Stomach smooth muscle (tissue), 2 donors: Measurements from ENCODE around the gene GATAD2A.

ENCODE experiments used
- H3K27ac ChIP-seq: one replicate; pipeline ENCODE4 v1.7.0; 2013; ENCODE audit warnings: mild to moderate bottlenecking, low read length, inconsistent platforms
- H3K27me3 ChIP-seq, 2 donors: one replicate each; pipeline ENCODE4 v1.7.0; 2013; ENCODE audit warnings: low read length in 2 of 2; ENCODE audit not compliant: insufficient read depth in 2 of 2, control insufficient read depth in 1 of 2
- H3K36me3 ChIP-seq, 2 donors: one replicate each; pipeline ENCODE4 v1.7.0; 2013; ENCODE audit warnings: low read length in 2 of 2; ENCODE audit not compliant: control insufficient read depth in 2 of 2, insufficient read depth in 2 of 2
- H3K4me1 ChIP-seq: one replicate; pipeline ENCODE4 v1.7.0; 2013; ENCODE audit warnings: low read length; ENCODE audit not compliant: control insufficient read depth, insufficient read depth
- H3K4me3 ChIP-seq, 2 donors: one replicate each; pipeline ENCODE4 v1.7.0; 2013; ENCODE audit warnings: low read length in 2 of 2
- H3K9ac ChIP-seq, 2 donors: one replicate each; pipeline ENCODE4 v1.7.0; 2013; ENCODE audit warnings: low read length in 2 of 2, mild to moderate bottlenecking in 1 of 2
- H3K9me3 ChIP-seq, 2 donors: one replicate each; pipeline ENCODE4 v1.7.0; 2013; ENCODE audit warnings: low read length in 2 of 2; ENCODE audit not compliant: control insufficient read depth in 2 of 2
- donor health status: healthy.
- donor health status: Pancreatic carcinoma.

Gene GATAD2A

DNA sequence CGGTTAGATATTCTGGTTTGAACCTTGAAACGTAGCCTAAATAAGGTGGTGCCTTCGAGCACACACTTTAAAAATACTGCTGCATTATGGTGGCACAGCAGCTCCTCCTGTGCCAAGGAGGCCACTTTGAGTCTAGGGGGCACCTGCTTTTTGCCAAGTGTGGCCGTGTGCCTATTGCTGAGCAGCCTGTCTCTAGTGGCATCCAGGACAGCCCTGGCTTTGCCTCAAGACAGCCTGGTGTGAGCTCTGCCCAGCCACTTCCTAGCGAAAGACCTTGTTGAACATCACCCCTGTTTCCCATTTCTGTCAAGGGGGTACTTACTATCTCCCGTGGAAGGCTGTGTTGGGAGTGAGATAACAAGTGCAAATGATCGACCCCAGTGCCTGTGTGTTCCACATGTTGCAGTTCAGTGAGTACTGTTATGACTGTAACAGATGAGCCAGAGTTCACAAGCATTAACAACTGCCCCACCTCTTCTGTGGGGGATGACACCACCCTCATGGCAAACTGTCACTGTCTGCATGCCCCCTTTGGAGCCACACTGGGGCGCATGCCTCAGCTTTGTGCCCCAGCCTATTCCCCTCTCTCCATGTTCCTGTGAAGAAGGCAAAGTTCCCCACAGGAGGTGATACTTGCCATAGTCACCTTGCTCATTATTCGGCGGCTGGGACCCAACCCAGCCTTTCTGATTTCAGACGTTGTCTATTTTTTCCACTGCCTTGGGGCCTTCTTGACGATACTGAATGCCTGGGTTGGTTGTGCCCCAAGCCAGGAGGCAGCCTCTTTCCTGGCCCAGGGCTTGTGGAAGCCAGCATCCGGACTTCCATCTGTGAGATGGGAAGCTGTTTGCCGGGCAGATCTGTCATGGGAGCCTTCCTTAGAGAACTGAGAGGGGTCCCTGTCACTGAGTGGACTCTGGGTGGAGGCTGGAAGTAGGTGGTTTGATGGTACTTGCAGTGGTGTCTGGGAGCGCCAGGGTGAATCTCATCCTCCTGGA, 5.4 kb downstream of the GATAD2A start:
- no peak overlapping the region for H3K4me3 ChIP-seq
- no peak overlapping the region for H3K9ac ChIP-seq
- no peaks in the 10 kb centered on the region for H3K36me3 ChIP-seq
- no peaks in the 10 kb centered on the region for H3K27me3 ChIP-seq
- no peaks in the 10 kb centered on the region for H3K9me3 ChIP-seq
- no peak overlapping the region for H3K27ac ChIP-seq
- peaks cover 29% of the 10 kb centered on the region for H3K4me1 ChIP-seq

DNA sequence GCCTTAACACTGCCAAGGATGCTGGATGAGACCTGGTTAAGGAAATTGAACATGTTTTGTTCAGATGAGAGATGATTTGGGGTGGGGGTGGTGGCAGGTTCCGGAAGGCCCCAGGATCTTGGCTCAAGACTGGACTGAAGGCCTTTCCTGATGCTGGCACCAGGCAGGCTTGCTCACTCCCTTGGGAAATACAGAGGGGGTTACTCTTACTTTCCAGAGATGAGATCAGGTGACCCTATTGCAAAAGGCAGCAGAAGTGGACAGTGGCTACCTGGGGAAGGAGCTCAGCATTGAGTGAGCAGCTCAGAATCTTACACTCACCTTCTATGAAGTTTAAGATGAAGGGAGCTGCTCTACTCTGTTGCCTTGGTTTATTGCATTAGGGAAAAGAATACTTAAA, 10.8 kb downstream of the GATAD2A start:
- H3K4me1 ChIP-seq, result peaks cover 17% of the 10 kb centered on the region
- H3K27me3 ChIP-seq, result no peaks in the 10 kb centered on the region
- no peaks in the 10 kb centered on the region for H3K36me3 ChIP-seq
- no peak overlapping the region for H3K9ac ChIP-seq
- no peak overlapping the region for H3K4me3 ChIP-seq
- H3K9me3 ChIP-seq, result no peaks in the 10 kb centered on the region
- H3K27ac ChIP-seq, result no peak overlapping the region

DNA sequence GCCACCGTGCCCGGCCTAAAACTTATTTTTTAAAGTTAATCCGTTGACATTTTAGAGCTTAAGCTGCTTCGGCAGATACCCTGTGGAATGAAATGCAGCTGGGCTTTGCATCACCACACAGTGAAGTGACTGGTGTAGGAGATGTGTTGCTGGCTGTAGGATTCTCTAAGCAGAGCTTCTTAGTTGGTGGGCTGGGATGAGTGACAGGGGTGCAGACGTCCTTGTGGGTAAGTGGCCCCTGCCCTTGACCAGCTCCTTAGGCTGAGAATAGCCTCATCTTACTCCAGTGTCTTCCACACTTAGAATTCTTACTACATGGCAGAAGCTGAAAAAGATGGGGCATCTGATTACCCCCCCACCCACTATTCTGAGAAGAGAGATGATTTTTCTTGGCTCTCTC, 11.6 kb downstream of the GATAD2A start:
- Histone ChIP-seq H3K4me1 (peaks cover 17% of the 10 kb centered on the region), H3K4me3 (no peak overlapping the region), H3K36me3 (no peaks in the 10 kb centered on the region), H3K27me3 (no peaks in the 10 kb centered on the region), H3K9ac (no peak overlapping the region), H3K9me3 (no peaks in the 10 kb centered on the region), H3K27ac (no peak overlapping the region)

DNA sequence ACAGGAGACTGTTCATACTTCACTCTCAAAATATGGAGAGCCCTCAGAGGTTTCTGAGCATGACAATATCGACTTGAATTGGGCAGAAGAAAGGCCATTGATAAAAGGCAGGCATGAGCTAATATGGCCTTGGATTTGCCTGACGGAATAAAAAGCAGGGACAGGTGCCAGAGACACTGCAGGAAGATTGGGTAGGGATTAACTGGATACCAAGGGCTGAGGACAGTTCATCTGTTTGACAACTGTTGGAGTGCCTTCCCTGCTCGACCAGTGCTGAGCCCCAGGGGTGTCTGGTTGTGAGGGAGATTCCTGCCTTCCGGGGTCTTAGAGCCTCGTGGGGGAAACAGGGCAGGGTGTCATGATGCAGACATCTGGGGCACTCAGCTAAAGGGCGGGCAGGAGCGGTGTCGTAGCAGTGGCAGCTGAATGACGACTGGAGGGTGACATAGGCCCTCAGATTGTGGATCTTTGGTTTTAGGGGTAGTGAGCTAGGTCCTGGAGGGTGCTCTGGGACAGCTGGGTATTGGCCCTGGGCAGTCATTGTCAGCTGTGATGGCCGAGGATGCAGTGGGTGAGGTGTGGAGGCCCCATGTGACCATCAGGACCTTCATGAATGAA, 12.3 kb downstream of the GATAD2A start:
- no peak overlapping the region for H3K9ac ChIP-seq
- no peak overlapping the region for H3K4me3 ChIP-seq
- H3K27ac ChIP-seq, result no peak overlapping the region
- peaks cover 17% of the 10 kb centered on the region for H3K4me1 ChIP-seq
- no peaks in the 10 kb centered on the region for H3K27me3 ChIP-seq
- no peaks in the 10 kb centered on the region for H3K9me3 ChIP-seq
- H3K36me3 ChIP-seq, result no peaks in the 10 kb centered on the region

DNA sequence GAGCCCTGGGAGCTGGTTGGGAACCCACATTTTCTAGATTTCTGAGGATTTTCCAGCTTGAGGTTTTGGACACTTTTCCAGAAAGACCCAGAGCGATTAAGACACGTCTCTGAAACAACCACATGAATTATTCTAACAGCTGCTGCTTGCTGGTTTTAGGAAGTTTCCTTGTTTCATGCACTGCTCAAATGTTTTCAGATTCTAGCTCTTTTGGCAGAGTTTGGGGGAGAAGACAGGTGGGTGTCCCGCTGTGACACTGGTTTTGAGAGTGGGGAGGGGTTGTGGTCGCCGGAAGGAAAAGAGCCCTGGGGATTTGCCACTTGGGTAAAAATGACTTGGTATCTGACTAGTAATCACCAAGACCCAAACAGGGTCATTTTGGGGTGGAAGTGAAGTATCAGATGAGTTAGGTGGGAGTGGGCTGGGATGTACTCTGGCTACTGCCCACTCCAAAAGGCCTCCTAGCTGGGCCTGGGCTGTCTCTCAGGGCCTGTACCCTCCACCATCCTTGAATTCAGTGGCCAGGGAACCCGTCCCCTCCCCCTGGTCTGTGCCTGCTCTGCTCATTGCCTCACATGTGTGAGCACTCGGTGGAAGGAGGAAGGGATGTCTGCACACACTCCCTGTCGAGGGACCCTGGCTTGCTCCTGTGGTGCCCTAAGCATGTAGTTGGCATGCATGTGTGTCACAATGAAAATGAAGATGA, 13.2 kb downstream of the GATAD2A start:
- Histone ChIP-seq H3K27ac (no peak overlapping the region), H3K4me1 (peaks cover 18% of the 10 kb centered on the region), H3K9ac (no peak overlapping the region), H3K9me3 (no peaks in the 10 kb centered on the region), H3K36me3 (no peaks in the 10 kb centered on the region), H3K4me3 (no peak overlapping the region), H3K27me3 (no peaks in the 10 kb centered on the region)

DNA sequence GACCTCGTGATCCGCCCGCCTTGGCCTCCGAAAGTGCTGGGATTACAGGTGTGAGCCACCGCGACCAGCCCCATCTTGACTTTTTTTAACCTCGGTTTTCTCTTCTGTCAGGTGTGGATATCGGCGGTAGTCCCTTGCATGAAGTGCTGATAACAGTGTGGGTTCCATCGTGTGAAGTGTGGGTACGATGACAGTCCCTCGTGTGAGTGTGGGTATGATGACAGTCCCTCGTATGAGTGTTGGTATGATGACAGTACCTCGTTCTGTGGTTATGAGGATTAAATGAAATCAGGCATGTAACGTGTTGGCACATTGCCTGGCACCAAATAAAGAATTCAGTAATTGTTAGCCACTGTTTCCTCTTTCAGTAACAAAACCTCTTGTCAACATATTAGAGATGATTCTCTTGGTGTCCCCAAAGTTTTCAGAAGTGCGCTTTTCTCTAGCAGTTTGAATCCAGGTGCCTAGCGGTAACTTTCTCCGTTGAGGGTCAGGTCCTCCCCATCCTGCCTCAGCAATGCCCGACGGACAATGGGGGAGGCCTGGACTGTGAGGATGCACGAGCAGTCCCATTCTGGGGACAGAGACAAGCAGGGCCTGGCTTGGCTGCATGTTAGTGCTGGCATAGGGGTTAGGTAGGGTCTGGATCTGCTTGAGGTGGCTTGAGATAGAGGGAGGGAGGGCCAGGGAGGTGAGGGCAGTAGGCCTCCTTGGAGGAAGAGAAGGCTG, 15.3 kb downstream of the GATAD2A start:
- H3K9ac ChIP-seq, result no peak overlapping the region
- H3K9me3 ChIP-seq, result no peaks in the 10 kb centered on the region
- H3K27ac ChIP-seq, result no peak overlapping the region
- no peaks in the 10 kb centered on the region for H3K36me3 ChIP-seq
- no peaks in the 10 kb centered on the region for H3K27me3 ChIP-seq
- no peak overlapping the region for H3K4me3 ChIP-seq
- H3K4me1 ChIP-seq, result peaks cover 18% of the 10 kb centered on the region

DNA sequence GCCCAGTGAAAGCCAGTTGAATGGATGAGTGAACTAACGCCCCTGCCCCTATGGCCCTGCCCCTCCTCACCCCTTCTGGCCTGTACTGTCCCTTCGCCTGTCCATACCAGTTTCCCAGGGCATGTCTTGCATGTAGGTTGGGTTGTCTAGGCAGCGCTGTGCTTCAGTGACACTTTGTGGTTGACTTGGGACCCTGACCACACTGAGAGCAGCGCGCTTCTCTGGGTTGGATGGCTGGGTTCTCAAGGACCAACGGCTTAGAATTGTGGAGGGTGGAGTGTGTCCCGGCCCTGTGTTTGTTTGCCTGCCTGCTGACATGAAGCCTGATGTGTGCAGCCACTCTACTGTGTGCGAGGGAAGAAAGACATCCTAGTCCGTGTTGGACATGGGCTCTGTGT, 15.8 kb downstream of the GATAD2A start:
- H3K9me3 ChIP-seq, result no peaks in the 10 kb centered on the region
- peaks cover 18% of the 10 kb centered on the region for H3K4me1 ChIP-seq
- no peak overlapping the region for H3K9ac ChIP-seq
- H3K27ac ChIP-seq, result no peak overlapping the region
- H3K4me3 ChIP-seq, result no peak overlapping the region
- no peaks in the 10 kb centered on the region for H3K36me3 ChIP-seq
- no peaks in the 10 kb centered on the region for H3K27me3 ChIP-seq

DNA sequence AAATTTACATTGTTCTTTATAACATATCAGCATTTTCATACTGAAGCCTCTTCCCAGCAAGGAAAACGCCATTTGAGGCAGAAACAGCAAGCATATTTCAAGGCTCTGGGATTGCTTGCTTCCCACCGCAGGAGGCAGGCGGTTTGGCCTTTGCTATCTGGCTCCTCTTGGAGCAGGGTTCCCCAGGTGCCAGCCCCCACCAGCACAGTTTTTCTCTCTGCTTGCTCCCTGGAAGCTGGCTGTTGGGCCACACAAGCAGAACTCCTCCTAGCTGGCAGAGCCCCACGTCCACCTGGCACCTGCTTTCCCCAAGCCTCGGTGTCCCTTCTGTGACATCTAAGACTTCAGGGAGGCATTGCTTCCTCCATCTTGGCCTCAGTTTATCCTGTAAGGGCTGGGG, 16.7 kb downstream of the GATAD2A start:
- Histone ChIP-seq H3K9me3 (no peaks in the 10 kb centered on the region), H3K27me3 (no peaks in the 10 kb centered on the region), H3K27ac (no peak overlapping the region), H3K4me3 (no peak overlapping the region), H3K4me1 (peaks cover 18% of the 10 kb centered on the region), H3K36me3 (no peaks in the 10 kb centered on the region), H3K9ac (no peak overlapping the region)

DNA sequence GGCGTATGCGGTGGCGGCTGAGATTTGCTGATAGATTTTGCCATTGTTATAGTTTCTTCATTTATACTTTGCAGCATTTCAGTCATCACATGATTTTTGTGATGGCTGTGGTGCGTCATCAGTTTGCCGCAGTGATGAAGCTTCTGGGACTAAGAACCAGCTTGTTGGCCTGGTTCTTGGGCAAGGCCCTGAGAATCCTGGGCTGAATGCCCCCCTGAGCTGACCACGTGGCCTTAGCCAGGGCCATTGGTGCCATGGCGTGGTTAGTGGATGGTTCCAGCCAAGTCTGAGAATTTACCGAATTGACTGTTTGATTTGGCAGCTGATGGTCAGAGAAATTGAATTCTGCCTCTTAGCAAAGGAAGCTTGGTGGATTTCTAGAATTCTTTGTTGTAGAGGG, 17.8 kb downstream of the GATAD2A start:
- Histone ChIP-seq H3K27me3 (no peaks in the 10 kb centered on the region), H3K36me3 (no peaks in the 10 kb centered on the region), H3K4me3 (no peak overlapping the region), H3K9ac (no peak overlapping the region), H3K9me3 (no peaks in the 10 kb centered on the region), H3K27ac (no peak overlapping the region), H3K4me1 (peaks cover 8% of the 10 kb centered on the region)

DNA sequence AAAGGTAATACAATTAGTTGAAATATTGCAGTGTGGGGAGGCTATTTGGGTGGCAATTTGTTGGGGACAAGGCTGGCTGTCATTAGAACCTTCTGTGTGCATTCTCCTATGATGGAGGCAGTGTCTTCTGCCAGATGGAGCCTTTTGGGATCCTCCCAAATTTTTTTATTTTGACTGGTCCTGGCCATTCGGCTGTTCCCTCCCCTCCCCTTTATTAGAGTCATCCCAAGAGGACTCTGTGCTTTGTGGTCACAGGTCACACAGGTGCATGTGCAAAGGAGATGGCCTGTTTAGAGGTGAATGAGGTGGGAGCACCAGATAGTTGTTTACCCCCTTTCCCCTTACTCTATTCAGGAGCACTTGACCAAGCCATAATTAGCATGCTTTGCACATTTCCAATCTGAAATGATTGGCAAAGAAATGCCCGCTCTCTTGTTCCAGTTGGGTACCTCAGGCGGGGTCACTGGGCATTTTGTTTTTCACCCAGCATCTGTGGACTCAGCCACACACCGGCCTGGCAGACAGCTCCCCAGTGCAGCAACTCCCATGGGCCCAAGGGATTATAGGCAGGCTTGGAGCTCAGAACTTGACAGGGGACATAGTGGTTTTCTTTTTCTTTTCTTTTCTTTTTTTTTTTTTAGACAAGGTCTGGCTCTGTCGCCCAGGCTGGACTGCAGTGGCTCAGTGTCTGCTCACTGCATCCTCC, 19.8 kb downstream of the GATAD2A start:
- Histone ChIP-seq H3K27me3 (no peaks in the 10 kb centered on the region), H3K9ac (no peak overlapping the region), H3K4me1 (peaks cover 2% of the 10 kb centered on the region), H3K9me3 (no peaks in the 10 kb centered on the region), H3K36me3 (no peaks in the 10 kb centered on the region), H3K4me3 (no peak overlapping the region), H3K27ac (no peak overlapping the region)
